ENCODE measurements around the gene EGR1.

The EGR1 gene

GRCh38 chr5:138465261-138466124 lies at the start of gene EGR1:
Gene EGR1, plus strand, starts transcription at chr5:138465479. Its CDS starts 283 bp downstream, at chr5:138465762.
- peak within 1 kb of the TSS; percentile 96 for H3K27ac ChIP-seq
- no peak for DNase-seq (ENCODE audit: low read depth, low spot score)

DNA sequence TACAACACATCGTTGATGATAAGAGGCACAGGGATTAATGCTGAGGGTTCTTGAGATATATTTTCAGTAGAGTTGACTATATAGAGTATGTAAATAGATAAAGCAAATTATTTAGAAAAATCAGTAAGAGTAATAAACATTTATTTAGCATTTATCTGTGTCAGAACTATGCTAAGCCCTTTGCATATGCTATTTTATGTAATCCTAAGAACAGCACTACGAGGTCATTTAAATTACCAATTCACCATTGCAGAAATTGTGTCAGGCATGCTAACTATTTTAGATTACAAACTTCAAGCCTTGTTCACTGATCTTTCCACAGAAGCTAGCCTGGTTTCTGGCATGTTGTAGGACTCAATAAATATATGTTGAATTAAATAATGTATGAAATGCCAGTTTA lies 46.8 kb upstream of the EGR1 start:
- no peak for DNase-seq (ENCODE audit: low read depth, low spot score)
- H3K27ac ChIP-seq, result no peak overlapping the region

GRCh38 chr5:138425079-138425478 lies 40.2 kb upstream of the EGR1 start:
- DNase-seq (ENCODE audit: low read depth, low spot score), result no peak
- H3K27ac ChIP-seq, result no peak overlapping the region

GRCh38 chr5:138435943-138436342 lies 29.3 kb upstream of the EGR1 start:
- H3K27ac ChIP-seq, result no peak overlapping the region
- no peak for DNase-seq (ENCODE audit: low read depth, low spot score)

DNA sequence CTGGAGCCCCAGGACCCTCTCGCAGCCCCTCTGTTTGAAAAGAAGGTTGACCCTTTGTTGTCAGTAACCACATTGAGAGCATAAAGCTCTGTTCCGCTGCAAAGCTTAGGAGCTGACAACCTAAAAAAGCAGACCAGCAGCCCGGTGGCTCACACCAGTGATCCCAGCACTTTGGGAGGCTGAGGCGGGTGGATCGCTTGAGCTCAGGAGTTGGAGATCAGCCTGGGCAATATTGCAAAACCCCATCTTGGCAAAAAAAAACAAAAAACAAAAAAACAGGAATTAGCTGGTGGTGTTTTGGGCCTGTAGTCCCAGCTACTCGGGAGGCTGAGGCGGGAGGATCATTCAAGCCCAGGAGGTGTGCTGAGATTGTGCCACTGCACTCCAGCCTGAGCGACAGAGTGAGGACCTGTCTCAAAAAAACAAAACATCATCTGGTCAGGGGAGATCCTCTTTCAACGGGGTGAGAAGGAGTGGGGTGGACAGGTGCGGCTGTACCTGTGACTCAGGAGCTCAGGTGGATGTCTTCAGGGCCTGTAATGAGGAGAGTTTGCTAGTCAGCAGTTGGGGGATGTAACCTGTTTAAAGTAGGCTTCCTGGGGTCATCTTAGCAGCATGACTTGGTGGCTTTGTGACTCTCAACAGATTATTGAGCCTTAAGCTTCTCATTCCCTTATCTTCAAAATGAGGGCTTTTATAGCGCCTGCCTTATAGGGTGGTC lies 27.1 kb upstream of the EGR1 start:
- DNase-seq (ENCODE audit: low read depth, low spot score), result no peak
- no peak overlapping the region for H3K27ac ChIP-seq

DNA sequence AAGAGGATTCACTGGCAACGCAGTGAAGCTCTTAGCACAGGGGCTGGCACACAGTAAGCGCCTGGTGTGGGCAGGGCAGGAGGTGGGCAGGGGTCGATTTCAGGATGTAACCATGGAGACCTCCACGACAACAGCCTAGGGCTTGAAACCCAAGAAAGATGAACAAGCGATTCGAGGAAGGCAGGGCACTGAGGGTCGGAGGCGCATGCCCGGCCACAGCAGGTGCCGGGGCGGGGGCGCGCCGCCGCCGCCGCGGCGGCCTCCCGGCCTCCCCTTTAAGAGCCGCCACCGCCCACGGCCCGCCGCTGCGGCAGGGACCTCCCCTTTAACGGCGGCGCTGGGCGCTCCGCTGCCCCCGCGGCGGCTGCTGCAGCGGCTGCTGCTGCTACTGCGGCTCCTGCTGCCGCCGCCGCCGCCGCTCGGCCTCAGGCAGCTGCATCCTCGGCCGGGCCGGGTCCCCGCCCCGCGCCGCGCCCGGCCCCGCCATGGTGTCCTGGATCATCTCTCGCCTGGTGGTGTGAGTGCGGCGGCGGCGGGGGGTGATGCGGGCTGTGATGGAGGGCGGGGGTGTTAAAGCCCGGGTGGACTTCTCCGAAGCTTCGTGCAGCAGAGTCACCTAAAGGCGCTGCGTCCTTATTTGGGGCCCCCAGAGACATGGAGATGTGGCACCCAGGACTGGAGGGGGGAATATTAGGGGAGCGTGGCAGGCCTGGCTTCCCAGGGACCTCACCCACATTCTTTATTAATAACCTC lies 26.4 kb upstream of the EGR1 start, which contains the start of gene REEP2:
Gene REEP2 (plus strand): TSS at position 334 of the 753 bp plus-strand sequence. CDS start 152 bp downstream, at position 486.
- no peak for DNase-seq (ENCODE audit: low read depth, low spot score)
- no peak within 1 kb of the TSS for H3K27ac ChIP-seq

- no peak overlapping the region for H3K27ac ChIP-seq
- no peak for DNase-seq (ENCODE audit: low read depth, low spot score)
Observed at GRCh38 chr5:138439477-138440158, 25.7 kb upstream of the EGR1 start.

DNA sequence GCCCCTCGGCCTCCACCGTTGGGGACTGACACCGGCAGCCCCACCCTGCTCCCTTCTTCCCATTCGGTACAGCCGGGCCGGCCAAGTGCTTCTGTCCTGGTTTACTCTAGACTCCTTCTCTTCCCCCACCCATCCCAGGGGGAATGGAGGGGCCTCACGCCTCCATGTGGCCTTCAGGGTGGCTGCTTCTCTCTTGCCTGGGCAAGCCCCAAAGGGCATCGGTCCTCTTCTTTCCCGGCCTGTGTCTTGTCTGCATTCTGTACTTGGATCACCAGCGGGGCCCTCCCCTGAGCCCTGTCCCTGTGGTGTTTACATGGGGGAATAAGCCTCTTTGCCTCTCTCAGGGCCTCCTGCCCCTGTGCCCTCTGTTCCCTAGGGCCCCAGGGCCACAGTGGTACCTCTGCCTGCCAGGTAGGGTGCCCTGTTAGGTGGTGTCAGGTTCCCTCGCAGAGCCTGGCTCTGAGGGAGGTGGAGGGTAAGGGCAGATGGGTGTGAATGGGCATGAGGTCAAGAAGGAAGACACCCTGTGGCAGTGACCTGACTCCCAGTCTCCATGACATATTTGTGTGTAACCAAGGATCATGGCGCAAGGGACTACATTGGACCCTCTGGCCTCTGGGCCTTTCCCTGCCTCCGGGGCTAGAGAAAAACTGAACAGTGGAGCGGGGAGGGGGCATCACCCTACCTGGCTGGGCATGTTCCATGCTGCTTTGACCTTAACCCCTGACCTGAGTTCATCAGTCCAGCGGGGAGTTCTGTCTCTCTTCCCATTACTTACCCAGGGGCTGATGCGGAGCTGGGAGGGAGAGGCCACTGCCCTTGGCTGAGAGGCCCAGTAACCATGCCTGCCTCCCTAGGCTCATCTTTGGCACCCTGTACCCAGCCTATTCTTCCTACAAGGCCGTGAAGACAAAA lies 24.9 kb upstream of the EGR1 start:
- DNase-seq (ENCODE audit: low read depth, low spot score), result no peak
- no peak overlapping the region for H3K27ac ChIP-seq

GRCh38 chr5:138441221-138441620 lies 24.1 kb upstream of the EGR1 start:
- H3K27ac ChIP-seq, result no peak overlapping the region
- no peak for DNase-seq (ENCODE audit: low read depth, low spot score)

- DNase-seq (ENCODE audit: low read depth, low spot score), result no peak
Observed at GRCh38 chr5:138444078-138444773, 21.1 kb upstream of the EGR1 start.

GRCh38 chr5:138444774-138445546 lies 20.3 kb upstream of the EGR1 start:
- no peak for DNase-seq (ENCODE audit: low read depth, low spot score)
- H3K27ac ChIP-seq, result no peak overlapping the region

More at GRCh38 chr5:138444078-138444773, 21.1 kb upstream of the EGR1 start:
- no peak overlapping the region for H3K27ac ChIP-seq

DNA sequence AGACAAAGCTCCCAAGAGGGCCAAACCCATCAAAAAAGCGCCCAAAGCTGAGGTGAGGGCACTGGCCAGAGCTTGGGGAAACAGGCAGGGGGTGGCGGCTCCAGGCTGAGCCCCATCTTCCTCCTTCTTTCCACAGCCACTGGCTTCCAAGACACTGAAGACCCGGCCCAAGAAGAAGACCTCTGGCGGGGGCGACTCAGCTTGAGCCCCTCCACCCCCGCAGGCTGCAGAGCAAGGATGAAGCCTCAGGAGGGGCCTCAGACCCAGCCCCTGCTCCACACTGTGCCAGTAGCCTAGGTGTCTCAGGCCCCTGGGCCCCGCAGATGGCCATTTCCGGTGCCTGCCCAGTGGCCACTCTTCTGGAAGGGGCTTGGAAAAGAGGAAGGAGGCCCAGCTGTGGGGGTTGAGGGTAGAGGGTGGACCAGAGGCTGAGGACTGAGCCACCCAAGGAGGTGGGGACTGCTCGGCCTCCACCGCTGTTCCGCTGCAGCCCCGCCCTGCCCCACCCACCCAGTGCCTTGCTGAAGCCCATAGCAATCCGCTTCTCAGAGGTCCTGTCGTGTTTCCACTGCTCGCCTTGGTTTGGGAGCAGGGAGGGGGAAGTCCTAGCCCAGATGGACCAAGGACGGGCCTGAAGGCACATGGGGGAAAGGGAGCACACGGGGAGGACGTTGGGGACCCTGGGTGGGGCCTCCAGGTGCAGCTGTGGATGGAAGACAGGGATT lies 19.6 kb upstream of the EGR1 start:
- no peak overlapping the region for H3K27ac ChIP-seq
- DNase-seq (ENCODE audit: low read depth, low spot score), result no peak

DNA sequence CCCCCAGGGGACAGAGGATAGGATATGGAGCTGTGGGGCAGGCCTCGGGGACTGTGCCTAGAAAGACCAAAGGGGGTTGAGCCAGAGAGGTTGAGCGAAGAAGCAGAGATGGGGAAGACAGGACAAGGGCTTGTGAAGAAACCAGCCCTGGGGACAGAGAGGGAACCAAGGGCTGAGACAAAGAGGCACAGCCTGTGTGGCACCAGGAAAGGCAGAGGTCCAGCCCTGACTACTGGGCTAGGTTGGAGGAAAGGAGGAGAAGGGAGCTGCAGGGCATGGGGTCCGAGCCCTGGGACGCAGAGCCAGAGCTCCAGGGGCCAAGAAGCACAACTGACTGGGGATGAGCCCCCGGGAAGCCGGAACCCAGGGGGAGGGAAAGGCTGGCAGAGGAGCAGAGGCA lies 17.2 kb upstream of the EGR1 start:
- no peak for DNase-seq (ENCODE audit: low read depth, low spot score)
- no peak overlapping the region for H3K27ac ChIP-seq

GRCh38 chr5:138448481-138449398 lies 16.5 kb upstream of the EGR1 start:
- no peak overlapping the region for H3K27ac ChIP-seq
- no peak for DNase-seq (ENCODE audit: low read depth, low spot score)

DNA sequence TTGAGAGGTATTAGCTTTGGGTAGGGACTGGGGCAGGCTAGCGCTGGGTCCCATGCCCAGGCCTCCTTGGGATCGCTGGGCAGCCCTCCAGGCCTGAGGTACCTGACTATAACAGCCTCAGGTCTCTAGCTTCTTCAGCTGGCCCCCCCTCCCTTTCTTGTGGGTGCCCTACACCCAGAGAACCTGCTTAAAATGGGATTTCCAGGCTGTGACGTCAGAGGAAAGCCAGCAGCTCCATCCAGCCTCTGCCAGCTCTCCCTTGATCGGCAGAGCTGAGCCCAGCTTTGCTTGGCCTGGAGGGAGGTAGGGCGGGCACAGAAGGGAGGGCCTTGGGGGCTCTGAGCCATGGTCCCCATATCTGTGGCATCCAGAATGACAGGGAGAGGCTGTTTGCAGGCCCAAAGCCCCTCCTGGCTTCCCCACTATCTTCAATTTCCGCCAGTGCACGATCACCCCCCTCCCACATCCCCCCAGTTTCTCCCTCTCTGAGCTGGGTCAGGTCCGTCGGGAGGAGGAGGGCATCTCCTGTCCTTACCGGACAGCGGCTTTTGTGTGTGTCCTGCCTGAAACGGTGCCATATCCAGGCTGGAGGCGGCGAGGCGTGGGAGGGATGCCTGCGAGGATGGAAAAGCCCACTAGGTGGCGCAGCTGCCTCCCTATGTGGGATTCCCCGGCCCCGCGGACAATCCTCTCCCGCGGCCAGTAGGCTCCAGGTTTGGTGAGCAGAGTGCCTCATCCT lies 15.6 kb upstream of the EGR1 start:
- no peak for DNase-seq (ENCODE audit: low read depth, low spot score)
- no peak overlapping the region for H3K27ac ChIP-seq
